Transverse colon (tissue), 4 donors: ENCODE measurements around the gene IL31. TPM values are rescaled to one million over a fixed set of nuclear protein-coding genes. Genes with fewer than 3 reads are reported as not detected.

Experiments used
- DNase-seq: peaks from one replicate; pipeline ENCODE4 v3.0.0-alpha.2; 2019
- H3K27ac ChIP-seq, 4 donors: fragments of 200-600 bp; sonication (generic); 2 replicates each; pipeline ENCODE4 v1.5.1; 2016 to 2018; ENCODE audit warnings: inconsistent platforms in 4 of 4
- H3K27me3 ChIP-seq: fragments of 200-600 bp; sonication (generic); 2 replicates; pipeline ENCODE4 v1.5.1; 2017; ENCODE audit warnings: inconsistent platforms
- H3K36me3 ChIP-seq, 4 donors: fragments of 200-600 bp; sonication (generic); 2 replicates each; pipeline ENCODE4 v1.5.1; 2017 to 2019; ENCODE audit warnings: inconsistent platforms in 4 of 4
- H3K4me1 ChIP-seq, 4 donors: fragments of 200-600 bp; sonication (generic); 2 replicates each; pipeline ENCODE4 v1.5.1; 2017 to 2020; ENCODE audit warnings: inconsistent platforms in 4 of 4
- H3K4me3 ChIP-seq, 4 donors: fragments of 200-600 bp; sonication (generic); 1 replicate in 1 of 4; 2 replicates in 3 of 4; pipeline versions ENCODE4 v1.5.1 to v1.6.1; 2017 to 2019; ENCODE audit warnings: inconsistent platforms in 4 of 4
- H3K9me3 ChIP-seq, 2 donors: fragments of 200-600 bp; sonication (generic); 2 replicates each; pipeline ENCODE4 v1.5.1; 2017 to 2019; ENCODE audit warnings: inconsistent platforms in 2 of 2
- CTCF ChIP-seq, 5 experiments: fragments of 200-600 bp in 3 of 5; fragments of 450-650 bp in 2 of 5; sonication (generic) in 3 of 5; IDR thresholded peaks; 1 replicate in 2 of 5; 2 replicates in 3 of 5; pipeline ENCODE4 v1.5.1; 2016 to 2017; ENCODE audit warnings: antibody characterized with exemption in 5 of 5, inconsistent platforms in 3 of 5, mild to moderate bottlenecking in 2 of 5, moderate library complexity in 1 of 5
- EP300 ChIP-seq: sonication (generic); formaldehyde crosslinking; IDR thresholded peaks from one replicate; pipeline ENCODE4 v1.6.1; 2017; ENCODE audit warnings: antibody characterized with exemption, low read depth
- POLR2A ChIP-seq: fragments of 450-650 bp; IDR thresholded peaks from one replicate; pipeline ENCODE4 v1.6.1; 2016; ENCODE audit warnings: antibody characterized with exemption, mild to moderate bottlenecking, moderate library complexity
- POLR2AphosphoS5 ChIP-seq, 3 donors: sonication (generic); formaldehyde crosslinking; IDR thresholded peaks; one replicate each; pipeline ENCODE4 v1.6.1; 2016; ENCODE audit warnings: antibody characterized with exemption in 3 of 3
- WGBS, 2 donors: methylation state at CpG; one replicate each; pipeline ENCODE4 v1.1.5; 2018; ENCODE audit warnings: low coverage in 1 of 2; 5-methylcytosine and 5-hydroxymethylcytosine counted together
- in situ Hi-C, 4 donors: fragments of 200-750 bp; cut with MboI; loops; one replicate each; pipeline versions ENCODE4 v1.15.0 to v1.15.1; 2017; ENCODE audit warnings: low sequenced_read_pairs in 3 of 4, low pct_ligation_motif_present in 1 of 4, low pct_unique_long_range_greater_than_20kb in 1 of 4
- intact Hi-C: fragments of 100-400 bp; cut with DNase I; formaldehyde crosslinking; loops from one replicate; pipeline ENCODE4 v1.15.1; 2023; ENCODE audit warnings: low total_unique reads
- small RNA-seq, 4 donors: library from RNA; depleted of rRNA; stranded (forward); fragments of <200 nt; gene quantifications; one replicate each; pipeline ENCODE3, GENCODE V24; 2016
- total RNA-seq, 4 donors: library from RNA; depleted of rRNA; stranded (reverse); fragments of >200 nt; gene quantifications; one replicate each; pipeline ENCODE4 v1.1.0, GENCODE V29; 2016

IL31 gene
- total RNA-seq, 4 donors from 2014 or later = not detected

DNA sequence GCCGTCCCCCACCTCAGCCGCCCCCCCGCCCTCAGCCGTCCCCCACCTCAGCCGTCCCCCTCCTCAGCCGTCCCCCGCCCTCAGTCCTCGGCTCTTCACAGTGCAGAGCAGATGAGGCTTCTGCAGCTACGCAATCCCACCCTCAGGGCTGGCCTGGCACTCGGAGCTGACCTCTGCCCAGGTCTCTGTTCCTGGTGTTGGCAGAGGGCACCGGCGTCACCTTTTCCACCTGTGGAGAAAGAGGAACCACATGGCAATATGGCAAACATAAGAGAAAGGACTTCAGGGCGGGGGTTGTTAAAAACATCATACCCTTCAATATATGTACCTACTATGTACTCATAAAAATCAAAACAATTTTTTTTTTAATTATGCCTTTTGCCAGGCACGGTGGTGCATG lies 49.7 kb downstream of the IL31 start:
- H3K9me3 ChIP-seq = no peaks in the 10 kb centered on the region
- peaks cover 0 to 21% (median 9%) of the 10 kb centered on the region in 4 donors for H3K36me3 ChIP-seq
- intact Hi-C loops (no loop called here), in situ Hi-C loops (loop anchor here in 3 of 4 donors (5.0 to 10.0 kb wide), 2 partner anchors 67 to 70 kb away; no protein-coding TSS in a partner anchor)
- peaks cover 45 to 68% (median 66%) of the 10 kb centered on the region in 4 donors for H3K4me1 ChIP-seq
- H3K27me3 ChIP-seq = no peaks in the 10 kb centered on the region
- no peak for TF ChIP-seq EP300
- H3K27ac ChIP-seq = peak overlapping the region; percentile 12 to 63 (median 36)
- no peak overlapping the region for H3K4me3 ChIP-seq
- no peak for DNase-seq
- 53 to 63% methylated on average over 2 to 6 of the region's 14 CpGs for WGBS, 2 donors

DNA sequence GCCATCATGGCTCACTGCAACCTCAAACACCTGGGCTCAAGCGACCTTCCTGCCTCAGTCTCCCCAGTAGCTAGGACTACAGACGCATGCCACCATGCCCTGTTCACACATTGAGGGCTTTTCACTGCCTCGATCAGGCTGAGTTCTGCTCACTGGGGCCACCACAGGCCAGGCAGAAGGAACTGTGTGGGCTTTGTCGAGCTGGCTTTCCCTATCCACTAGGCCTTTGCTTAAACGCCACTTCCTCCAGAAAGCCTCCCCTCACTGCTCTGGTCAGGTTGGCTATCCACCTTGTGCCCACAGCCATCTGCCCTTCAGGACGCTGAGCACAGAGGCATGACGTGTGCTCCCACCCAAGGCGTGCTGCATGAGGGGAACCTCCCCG lies 50.3 kb downstream of the IL31 start:
- 70 to 80% methylated on average over 1 to 9 of the region's 9 CpGs for WGBS, 2 donors
- Histone ChIP-seq H3K36me3 (peaks cover 0 to 15% (median 6%) of the 10 kb centered on the region in 4 donors), H3K4me1 (peaks cover 45 to 73% (median 67%) of the 10 kb centered on the region in 4 donors), H3K4me3 (no peak overlapping the region), H3K9me3 (no peaks in the 10 kb centered on the region), H3K27ac (peak overlapping the region; percentile 58 to 80 (median 76)), H3K27me3 (no peaks in the 10 kb centered on the region)
- intact Hi-C loops (loop anchor here (2.0 kb wide), 1 partner anchor 69 kb away; no protein-coding TSS in a partner anchor), in situ Hi-C loops (loop anchor here in 3 of 4 donors (5.0 to 10.0 kb wide), 2 partner anchors 66 to 69 kb away; no protein-coding TSS in a partner anchor)
- no peak for DNase-seq
- no peak for TF ChIP-seq CTCF (IDR thresholded peaks at IDR 0.05)
- no peak for TF ChIP-seq POLR2A
- TF ChIP-seq POLR2AphosphoS5 (IDR thresholded peaks at IDR 0.05) = no peak
- no peak for TF ChIP-seq EP300

GRCh38 chr12:122123051-122123760 lies 50.8 kb downstream of the IL31 start:
- peaks cover 0 to 10% (median 4%) of the 10 kb centered on the region in 4 donors for H3K36me3 ChIP-seq
- H3K4me3 ChIP-seq = no peak overlapping the region
- 8% methylated on average over 21 of the region's 22 CpGs; no CpG with 5 or more reads in 1 of the 2 donors for WGBS, 2 donors
- H3K27ac ChIP-seq = peak overlapping the region; percentile 58 to 80 (median 76)
- H3K9me3 ChIP-seq = no peaks in the 10 kb centered on the region
- intact Hi-C loops (loop anchor here (2.0 kb wide), 1 partner anchor 68 kb away; no protein-coding TSS in a partner anchor), in situ Hi-C loops (loop anchor here in 3 of 4 donors (5.0 to 10.0 kb wide), 2 partner anchors 66 to 68 kb away; no protein-coding TSS in a partner anchor)
- peak; percentile 83 for DNase-seq
- H3K4me1 ChIP-seq = peaks cover 51 to 78% (median 72%) of the 10 kb centered on the region in 4 donors
- no peaks in the 10 kb centered on the region for H3K27me3 ChIP-seq
- TF ChIP-seq POLR2A (no peak), CTCF (IDR thresholded peaks at IDR 0.05) (peak; percentile 73 to 93 (median 81)), POLR2AphosphoS5 (IDR thresholded peaks at IDR 0.05) (peak in 1 of 3 donors; percentile 11)

Small RNAs within 50 kb of the gene (small RNA-seq; reads per million reads assigned to genes)
- 0.35 to 0.83 (median 0.62) reads per million in 4 donors for gene DIABLO

Other genes with a start within 250 kb of the IL31 start
- 1 to 10 TPM in 3 of 4 donors, under 1 TPM in 1; 0.75 to 6.8 (median 6.3) TPM for gene BCL7A, start 152.3 kb downstream of the IL31 start, total RNA-seq
- 100 to 1,000 TPM in 3 of 4 donors, 10 to 100 TPM in 1; 99.5 to 302 (median 151) TPM for gene MLXIP, start 95.5 kb downstream of the IL31 start, total RNA-seq
- gene LRRC43, start 8.9 kb upstream of the IL31 start, total RNA-seq = under 1 TPM in 1 of 4 donors, not detected in 3; 0.64 TPM
- 1 to 10 TPM in 1 of 4 donors, not detected in 3; 1.3 TPM for gene B3GNT4, start 29.5 kb upstream of the IL31 start, total RNA-seq
- 100 to 1,000 TPM in 1 of 4 donors, 10 to 100 TPM in 3; 10.5 to 121 (median 54.3) TPM for gene DIABLO, start 51.8 kb upstream of the IL31 start, total RNA-seq
- gene VPS33A, start 92.3 kb upstream of the IL31 start, total RNA-seq = 10 to 100 TPM in 3 of 4 donors, 1 to 10 TPM in 1; 2.2 to 18.7 (median 16.3) TPM
- gene CLIP1, start 248.4 kb upstream of the IL31 start, total RNA-seq = 100 to 1,000 TPM in 1 of 4 donors, 10 to 100 TPM in 3; 49.2 to 111 (median 88.6) TPM